Type B pancreatic cell (in vitro differentiated cells): ENCODE results near the gene OR4K2. TPM values are rescaled to one million over a fixed set of nuclear protein-coding genes. Genes with fewer than 3 reads are reported as not detected.

Experiments
- DNase-seq: peaks from one replicate; pipeline ENCODE4 v3.0.0; 2021; ENCODE audit warnings: mixed read lengths; ENCODE audit not compliant: unreplicated experiment; ENCODE audit errors: extremely low spot score
- H3K27ac Mint-ChIP-seq: 2 replicates; pipeline ENCODE4 v1.8.0; 2021; ENCODE audit warnings: mild to moderate bottlenecking, mixed read lengths
- H3K27me3 Mint-ChIP-seq: 2 replicates; pipeline ENCODE4 v1.8.0; 2021; ENCODE audit warnings: mixed read lengths
- H3K36me3 Mint-ChIP-seq: 2 replicates; pipeline ENCODE4 v1.8.0; 2021; ENCODE audit warnings: mixed read lengths
- H3K4me1 Mint-ChIP-seq: one replicate; pipeline ENCODE4 v1.8.0; 2021; ENCODE audit warnings: mixed read lengths; ENCODE audit not compliant: unreplicated experiment
- H3K4me3 Mint-ChIP-seq: 2 replicates; pipeline ENCODE4 v1.8.0; 2021; ENCODE audit warnings: mild to moderate bottlenecking, mixed read lengths
- H3K9me3 Mint-ChIP-seq: 2 replicates; pipeline ENCODE4 v1.8.0; 2021; ENCODE audit warnings: mixed read lengths
- total RNA-seq: library from RNA; stranded (reverse); gene quantifications from 2 replicates; pipeline ENCODE4 v1.2.1, GENCODE V29; 2021; ENCODE audit warnings: low replicate concordance
- TF ChIP-seq, protein P1 (sequence below): fragments of 200-600 bp; sonication (generic); conservative IDR thresholded peaks from 2 replicates; pipeline ENCODE4 v1.5.0; 2021; ENCODE audit warnings: antibody characterized with exemption, mild to moderate bottlenecking

Gene OR4K2
- total RNA-seq, 1 donor from 2014 or later: not detected

DNA sequence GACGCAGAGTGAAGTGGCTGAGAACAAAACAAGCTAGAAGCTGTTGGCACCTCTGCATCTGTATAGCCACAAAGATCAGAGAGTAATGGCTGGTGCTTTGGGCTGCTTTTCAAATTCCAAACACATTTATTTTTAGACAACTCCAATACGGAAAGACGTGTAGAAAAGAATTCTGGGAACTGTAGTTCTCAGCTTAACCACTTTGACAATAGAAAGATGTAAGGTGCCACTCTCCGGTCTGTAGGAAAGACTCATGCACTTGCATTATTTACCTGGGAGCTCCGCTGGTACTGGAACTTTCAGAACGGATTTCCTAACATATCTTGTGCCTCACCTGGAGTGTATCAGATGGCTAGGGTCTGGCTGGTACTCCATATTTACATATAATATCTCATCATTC, 1.8 kb upstream of the OR4K2 start:
- Mint-ChIP-seq H3K36me3 (no peaks in the 10 kb centered on the region), H3K9me3 (no peaks in the 10 kb centered on the region), H3K4me1 (no peaks in the 10 kb centered on the region), H3K27ac (no peak overlapping the region), H3K27me3 (no peaks in the 10 kb centered on the region), H3K4me3 (no peak overlapping the region)
- DNase-seq: no peak
- TF ChIP-seq, protein P1, sequence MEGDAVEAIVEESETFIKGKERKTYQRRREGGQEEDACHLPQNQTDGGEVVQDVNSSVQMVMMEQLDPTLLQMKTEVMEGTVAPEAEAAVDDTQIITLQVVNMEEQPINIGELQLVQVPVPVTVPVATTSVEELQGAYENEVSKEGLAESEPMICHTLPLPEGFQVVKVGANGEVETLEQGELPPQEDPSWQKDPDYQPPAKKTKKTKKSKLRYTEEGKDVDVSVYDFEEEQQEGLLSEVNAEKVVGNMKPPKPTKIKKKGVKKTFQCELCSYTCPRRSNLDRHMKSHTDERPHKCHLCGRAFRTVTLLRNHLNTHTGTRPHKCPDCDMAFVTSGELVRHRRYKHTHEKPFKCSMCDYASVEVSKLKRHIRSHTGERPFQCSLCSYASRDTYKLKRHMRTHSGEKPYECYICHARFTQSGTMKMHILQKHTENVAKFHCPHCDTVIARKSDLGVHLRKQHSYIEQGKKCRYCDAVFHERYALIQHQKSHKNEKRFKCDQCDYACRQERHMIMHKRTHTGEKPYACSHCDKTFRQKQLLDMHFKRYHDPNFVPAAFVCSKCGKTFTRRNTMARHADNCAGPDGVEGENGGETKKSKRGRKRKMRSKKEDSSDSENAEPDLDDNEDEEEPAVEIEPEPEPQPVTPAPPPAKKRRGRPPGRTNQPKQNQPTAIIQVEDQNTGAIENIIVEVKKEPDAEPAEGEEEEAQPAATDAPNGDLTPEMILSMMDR: no peak

- Mint-ChIP-seq H3K27me3 (no peaks in the 10 kb centered on the region), H3K4me1 (no peaks in the 10 kb centered on the region)
- DNase-seq: no peak
Observed at GRCh38 chr14:19878029-19878642, 3.2 kb downstream of the OR4K2 start.

GRCh38 chr14:19895282-19895681, 20.3 kb downstream of the OR4K2 start:
- no peak for DNase-seq
- TF ChIP-seq, protein P1: no peak
- Mint-ChIP-seq H3K4me1 (no peaks in the 10 kb centered on the region), H3K27ac (no peak overlapping the region), H3K36me3 (no peaks in the 10 kb centered on the region), H3K4me3 (no peak overlapping the region), H3K9me3 (peaks cover 22% of the 10 kb centered on the region), H3K27me3 (no peaks in the 10 kb centered on the region)

More at GRCh38 chr14:19878029-19878642, 3.2 kb downstream of the OR4K2 start:
- TF ChIP-seq, protein P1: peak; percentile 83
- Mint-ChIP-seq H3K27ac (no peak overlapping the region), H3K9me3 (peaks cover 7% of the 10 kb centered on the region), H3K36me3 (no peaks in the 10 kb centered on the region), H3K4me3 (no peak overlapping the region)

DNA sequence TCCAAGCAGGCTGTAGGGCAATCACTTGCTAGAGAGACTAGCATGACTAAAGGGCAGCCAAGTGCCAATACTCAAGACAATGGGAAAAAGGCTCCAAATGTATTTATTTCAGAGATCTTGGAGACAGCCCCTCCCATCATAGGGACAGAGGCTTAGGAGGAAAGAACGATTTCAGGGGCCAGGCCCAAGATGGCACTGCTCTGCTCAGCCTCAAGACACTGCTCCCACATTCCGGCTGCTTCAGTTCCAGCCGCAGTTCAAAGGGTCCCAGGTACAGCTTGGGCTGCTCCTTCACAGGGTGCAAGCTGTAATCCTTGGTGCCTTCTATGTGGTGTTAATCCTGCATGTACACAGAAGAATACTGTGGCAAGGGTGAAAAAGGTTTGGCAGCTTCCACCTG, 26.1 kb downstream of the OR4K2 start:
- H3K4me1 Mint-ChIP-seq: no peaks in the 10 kb centered on the region
- no peak overlapping the region for H3K4me3 Mint-ChIP-seq
- TF ChIP-seq, protein P1: no peak
- no peaks in the 10 kb centered on the region for H3K36me3 Mint-ChIP-seq
- H3K27me3 Mint-ChIP-seq: no peaks in the 10 kb centered on the region
- no peak overlapping the region for H3K27ac Mint-ChIP-seq
- H3K9me3 Mint-ChIP-seq: peaks cover 27% of the 10 kb centered on the region
- DNase-seq: no peak

DNA sequence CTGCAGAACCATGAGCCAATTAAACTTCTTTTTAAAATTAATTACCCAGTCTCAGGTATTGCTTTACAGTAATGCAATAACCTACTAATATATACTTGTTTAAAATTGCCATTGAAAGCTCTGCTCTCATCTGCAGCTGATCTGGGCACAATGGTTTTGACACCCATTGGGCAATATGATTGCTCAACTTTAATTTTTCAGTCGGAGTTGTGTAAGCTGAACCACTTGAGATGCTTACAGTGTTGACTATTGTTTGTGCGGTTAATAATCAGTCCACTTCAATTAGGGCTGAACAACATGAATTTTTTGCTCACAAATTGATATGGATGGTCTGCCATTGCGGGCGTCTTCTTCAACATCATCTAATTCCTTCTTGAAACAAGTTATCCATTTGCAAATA, 27.5 kb downstream of the OR4K2 start:
- TF ChIP-seq, protein P1: no peak
- no peak overlapping the region for H3K4me3 Mint-ChIP-seq
- no peaks in the 10 kb centered on the region for H3K4me1 Mint-ChIP-seq
- H3K9me3 Mint-ChIP-seq: peaks cover 18% of the 10 kb centered on the region
- DNase-seq: no peak
- no peak overlapping the region for H3K27ac Mint-ChIP-seq
- no peaks in the 10 kb centered on the region for H3K36me3 Mint-ChIP-seq
- no peaks in the 10 kb centered on the region for H3K27me3 Mint-ChIP-seq
